ENCODE results near the gene DACH2. TPM values are rescaled to one million over a fixed set of nuclear protein-coding genes. Genes with fewer than 3 reads are reported as not detected.

DACH2 gene
- polyA plus RNA-seq, 6 donors from 2014 or later = 0.24 to 2.5 (median 1.0) TPM; not detected in 3

- H3K27ac Mint-ChIP-seq = no peak overlapping the region
Observed at GRCh38 chrX:86711531-86712180, 563.4 kb downstream of the DACH2 start.

GRCh38 chrX:86714441-86714840, 566.2 kb downstream of the DACH2 start:
- no peaks in the 10 kb centered on the region for H3K27me3 Mint-ChIP-seq
- no peak overlapping the region for H3K27ac Mint-ChIP-seq
- ATAC-seq (ENCODE audit: low read depth in 2 of 2) (no peak), DNase-seq (no peak)
- H3K4me3 Mint-ChIP-seq = no peak overlapping the region
- no peaks in the 10 kb centered on the region for H3K36me3 Mint-ChIP-seq
- no peaks in the 10 kb centered on the region for H3K4me1 Mint-ChIP-seq
- H3K9me3 Mint-ChIP-seq = peaks cover 0 to 12% (median 3%) of the 10 kb centered on the region in 7 donors

More at GRCh38 chrX:86711531-86712180, 563.4 kb downstream of the DACH2 start:
- ATAC-seq (ENCODE audit: low read depth in 2 of 2) (no peak), DNase-seq (no peak)
- H3K27me3 Mint-ChIP-seq = no peaks in the 10 kb centered on the region
- no peaks in the 10 kb centered on the region for H3K4me1 Mint-ChIP-seq
- H3K4me3 Mint-ChIP-seq = no peak overlapping the region
- H3K36me3 Mint-ChIP-seq = no peaks in the 10 kb centered on the region
- peaks cover 0 to 12% (median 0%) of the 10 kb centered on the region in 7 donors for H3K9me3 Mint-ChIP-seq

- Mint-ChIP-seq H3K9me3 (peaks cover 2 to 7% (median 6%) of the 10 kb centered on the region in 7 donors), H3K27ac (no peak overlapping the region), H3K4me1 (no peaks in the 10 kb centered on the region), H3K27me3 (no peaks in the 10 kb centered on the region), H3K4me3 (no peak overlapping the region), H3K36me3 (no peaks in the 10 kb centered on the region)
- ATAC-seq (ENCODE audit: low read depth in 2 of 2) (no peak), DNase-seq (no peak)
Observed at GRCh38 chrX:86724277-86724676, 576.0 kb downstream of the DACH2 start.

GRCh38 chrX:86747091-86747490, 598.8 kb downstream of the DACH2 start:
- Mint-ChIP-seq H3K27me3 (no peaks in the 10 kb centered on the region), H3K27ac (no peak overlapping the region), H3K4me3 (no peak overlapping the region), H3K4me1 (no peaks in the 10 kb centered on the region), H3K9me3 (peaks cover 0 to 2% (median 0%) of the 10 kb centered on the region in 7 donors), H3K36me3 (no peaks in the 10 kb centered on the region)
- DNase-seq (no peak), ATAC-seq (ENCODE audit: low read depth in 2 of 2) (no peak)

- ATAC-seq (ENCODE audit: low read depth in 2 of 2) (no peak), DNase-seq (no peak)
- Mint-ChIP-seq H3K27me3 (no peaks in the 10 kb centered on the region), H3K9me3 (peaks cover 0 to 8% (median 6%) of the 10 kb centered on the region in 7 donors), H3K36me3 (no peaks in the 10 kb centered on the region), H3K4me1 (no peaks in the 10 kb centered on the region), H3K27ac (no peak overlapping the region), H3K4me3 (no peak overlapping the region)
Observed at GRCh38 chrX:86805241-86805640, 657.0 kb downstream of the DACH2 start.

- no peak for DNase-seq
- H3K4me3 Mint-ChIP-seq = no peak overlapping the region
- H3K27me3 Mint-ChIP-seq = no peaks in the 10 kb centered on the region
- ATAC-seq (ENCODE audit: low read depth in 2 of 2) = no peak
- H3K36me3 Mint-ChIP-seq = no peaks in the 10 kb centered on the region
- no peaks in the 10 kb centered on the region for H3K4me1 Mint-ChIP-seq
- no peak overlapping the region for H3K27ac Mint-ChIP-seq
- H3K9me3 Mint-ChIP-seq = peaks cover 0 to 8% (median 6%) of the 10 kb centered on the region in 7 donors
Observed at GRCh38 chrX:86806786-86807185, 658.5 kb downstream of the DACH2 start.

- H3K27me3 Mint-ChIP-seq = no peaks in the 10 kb centered on the region
- peaks cover 0 to 9% (median 6%) of the 10 kb centered on the region in 7 donors for H3K9me3 Mint-ChIP-seq
- ATAC-seq (ENCODE audit: low read depth in 2 of 2) (no peak), DNase-seq (no peak)
- no peaks in the 10 kb centered on the region for H3K4me1 Mint-ChIP-seq
- no peaks in the 10 kb centered on the region for H3K36me3 Mint-ChIP-seq
- no peak overlapping the region for H3K4me3 Mint-ChIP-seq
- no peak overlapping the region for H3K27ac Mint-ChIP-seq
Observed at GRCh38 chrX:86809651-86810050, 661.4 kb downstream of the DACH2 start.

GRCh38 chrX:86829786-86830185, 681.5 kb downstream of the DACH2 start:
- no peaks in the 10 kb centered on the region for H3K4me1 Mint-ChIP-seq
- no peaks in the 10 kb centered on the region for H3K27me3 Mint-ChIP-seq
- no peak overlapping the region for H3K27ac Mint-ChIP-seq
- H3K4me3 Mint-ChIP-seq = no peak overlapping the region
- DNase-seq (no peak), ATAC-seq (ENCODE audit: low read depth in 2 of 2) (no peak)
- peaks cover 2 to 16% (median 8%) of the 10 kb centered on the region in 7 donors for H3K9me3 Mint-ChIP-seq
- H3K36me3 Mint-ChIP-seq = no peaks in the 10 kb centered on the region

GRCh38 chrX:86830685-86831084, 682.4 kb downstream of the DACH2 start:
- Mint-ChIP-seq H3K9me3 (peaks cover 0 to 7% (median 6%) of the 10 kb centered on the region in 7 donors), H3K27me3 (no peaks in the 10 kb centered on the region), H3K4me3 (no peak overlapping the region), H3K27ac (no peak overlapping the region), H3K4me1 (no peaks in the 10 kb centered on the region), H3K36me3 (no peaks in the 10 kb centered on the region)
- DNase-seq = no peak
- no peak for ATAC-seq (ENCODE audit: low read depth in 2 of 2)

- no peak overlapping the region for H3K27ac Mint-ChIP-seq
Observed at GRCh38 chrX:86845101-86845500, 696.9 kb downstream of the DACH2 start.

More at GRCh38 chrX:86845101-86845500, 696.9 kb downstream of the DACH2 start:
- ATAC-seq (ENCODE audit: low read depth in 2 of 2) = no peak
- Mint-ChIP-seq H3K4me3 (no peak overlapping the region), H3K4me1 (no peaks in the 10 kb centered on the region), H3K27me3 (no peaks in the 10 kb centered on the region), H3K9me3 (peaks cover 0 to 4% (median 1%) of the 10 kb centered on the region in 7 donors), H3K36me3 (no peaks in the 10 kb centered on the region)
- no peak for DNase-seq

Other genes with a start within 250 kb of the DACH2 start
- gene CHM, start 100.9 kb upstream of the DACH2 start, polyA plus RNA-seq (ENCODE audit: low read depth in 6 of 6) = 10 to 100 TPM in 2 of 6 donors, 1 to 10 TPM in 4; 5.5 to 13.3 (median 9.4) TPM

Measured in naive B cell (primary cell).